ENCODE results near the gene MACC1.

GRCh38 chr7:20201380-20201779 lies 15.8 kb downstream of the MACC1 start:
- TF ChIP-seq CTCF (IDR thresholded peaks at IDR 0.05) (no peak), EZH2 (IDR thresholded peaks at IDR 0.05; ENCODE audit: borderline replicate concordance, insufficient read depth, low read depth, low read length, poor library complexity, severe bottlenecking) (no peak)
